Bronchial epithelial cell (primary cell): ENCODE data around the gene GARIN1A. TPM values are rescaled to one million over a fixed set of nuclear protein-coding genes. Genes with fewer than 3 reads are reported as not detected.

Experiments used
- DNase-seq: peaks from one replicate; pipeline ENCODE4 v3.0.0-alpha.2; 2010; ENCODE audit warnings: low read depth
- FAIRE-seq: peaks from 2 replicates; lab custom pipeline; 2011; peaks lifted over from hg19 to GRCh38; lab: Jason Lieb, UNC
- H3K27me3 ChIP-seq: 2 replicates; pipeline ENCODE4 v1.5.1; 2011; ENCODE audit warnings: low read length; ENCODE audit not compliant: control insufficient read depth, insufficient read depth
- H3K36me3 ChIP-seq: 2 replicates; pipeline ENCODE4 v1.5.1; 2011; ENCODE audit warnings: low read length; ENCODE audit not compliant: control insufficient read depth, insufficient read depth
- H3K4me3 ChIP-seq: 2 replicates; pipeline ENCODE4 v1.5.1; 2011; ENCODE audit warnings: mild to moderate bottlenecking, low read depth, low read length, control low read depth
- CTCF ChIP-seq: IDR thresholded peaks from 2 replicates; pipeline ENCODE4 v1.5.1; 2011; ENCODE audit warnings: mild to moderate bottlenecking, moderate library complexity, low read length, control low read depth, inconsistent platforms; ENCODE audit not compliant: insufficient read depth, severe bottlenecking
- total RNA-seq: library from RNA; depleted of rRNA; stranded (reverse); fragments of >200 nt; gene quantifications from 2 replicates; pipeline ENCODE4 v1.2.1, GENCODE V29; 2014

Gene GARIN1A
- total RNA-seq, 1 donor from 2014 or later, result under 0.01 TPM

GRCh38 chr7:128693373-128694015 is 21.4 kb downstream of the GARIN1A start:
- peaks cover 5% of the 10 kb centered on the region for H3K27me3 ChIP-seq
- no peak for TF ChIP-seq CTCF
- DNase-seq, result no peak
- no peak for FAIRE-seq
- H3K36me3 ChIP-seq, result no peaks in the 10 kb centered on the region
- H3K4me3 ChIP-seq, result no peak overlapping the region

GRCh38 chr7:128694738-128695137 is 22.6 kb downstream of the GARIN1A start:
- TF ChIP-seq CTCF, result no peak
- H3K4me3 ChIP-seq, result no peak overlapping the region
- DNase-seq, result no peak
- no peaks in the 10 kb centered on the region for H3K36me3 ChIP-seq
- no peak for FAIRE-seq
- H3K27me3 ChIP-seq, result peaks cover 5% of the 10 kb centered on the region

GRCh38 chr7:128697302-128697905 is 25.3 kb downstream of the GARIN1A start:
- DNase-seq, result peak; percentile 59
- no peak for FAIRE-seq

GRCh38 chr7:128699196-128699712 is 27.2 kb downstream of the GARIN1A start:
- H3K36me3 ChIP-seq, result no peaks in the 10 kb centered on the region
- peaks cover 5% of the 10 kb centered on the region for H3K27me3 ChIP-seq
- H3K4me3 ChIP-seq, result no peak overlapping the region
- no peak for FAIRE-seq
- DNase-seq, result no peak
- no peak for TF ChIP-seq CTCF

More at GRCh38 chr7:128697302-128697905, 25.3 kb downstream of the GARIN1A start:
- Histone ChIP-seq H3K27me3 (peaks cover 5% of the 10 kb centered on the region), H3K36me3 (no peaks in the 10 kb centered on the region), H3K4me3 (no peak overlapping the region)
- TF ChIP-seq CTCF, result peak; percentile 10

GRCh38 chr7:128699895-128700294 is 27.8 kb downstream of the GARIN1A start:
- Histone ChIP-seq H3K4me3 (no peak overlapping the region), H3K27me3 (peaks cover 5% of the 10 kb centered on the region), H3K36me3 (no peaks in the 10 kb centered on the region)
- no peak for TF ChIP-seq CTCF
- FAIRE-seq (no peak), DNase-seq (no peak)
